Coronary artery (tissue), 2 donors: ENCODE measurements around the gene PRM3.

Experiments
- DNase-seq: peaks from one replicate; pipeline ENCODE4 v3.0.0-alpha.2; 2017; ENCODE audit warnings: low spot score
- H3K27ac ChIP-seq, 2 donors: fragments of 200-600 bp; sonication (generic); one replicate each; pipeline ENCODE4 v1.5.1; 2016 to 2019
- H3K4me3 ChIP-seq: fragments of 200-600 bp; sonication (generic); 2 replicates; pipeline ENCODE4 v1.5.1; 2016; ENCODE audit warnings: mild to moderate bottlenecking, moderate library complexity
- TF ChIP-seq, protein P1 (sequence below): fragments of 200-600 bp; sonication (generic); IDR thresholded peaks from one replicate; pipeline ENCODE4 v1.5.1; 2019; ENCODE audit warnings: antibody characterized with exemption

Gene PRM3

DNA sequence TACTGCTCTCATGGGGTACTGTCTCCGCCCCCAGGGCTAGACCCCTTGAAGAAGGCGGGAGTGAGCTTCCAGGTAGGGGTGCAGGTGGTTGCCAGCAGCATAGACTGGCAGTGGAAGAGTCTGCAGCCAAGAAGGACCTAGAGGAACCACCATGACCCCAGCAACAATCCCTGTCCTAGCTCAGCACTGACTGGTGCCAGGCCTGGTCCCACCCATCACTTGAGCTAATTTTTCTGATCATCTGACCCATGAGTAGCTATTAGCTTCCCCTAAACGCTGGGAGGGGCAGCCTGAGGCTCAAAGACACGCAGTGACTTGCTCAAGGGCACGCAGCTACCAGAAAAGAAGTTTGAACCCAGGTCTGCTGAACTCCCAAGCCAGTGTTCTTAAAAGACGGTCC is 945 bp downstream of the PRM3 start:
- no peak overlapping the region for H3K27ac ChIP-seq
- TF ChIP-seq, protein P1, sequence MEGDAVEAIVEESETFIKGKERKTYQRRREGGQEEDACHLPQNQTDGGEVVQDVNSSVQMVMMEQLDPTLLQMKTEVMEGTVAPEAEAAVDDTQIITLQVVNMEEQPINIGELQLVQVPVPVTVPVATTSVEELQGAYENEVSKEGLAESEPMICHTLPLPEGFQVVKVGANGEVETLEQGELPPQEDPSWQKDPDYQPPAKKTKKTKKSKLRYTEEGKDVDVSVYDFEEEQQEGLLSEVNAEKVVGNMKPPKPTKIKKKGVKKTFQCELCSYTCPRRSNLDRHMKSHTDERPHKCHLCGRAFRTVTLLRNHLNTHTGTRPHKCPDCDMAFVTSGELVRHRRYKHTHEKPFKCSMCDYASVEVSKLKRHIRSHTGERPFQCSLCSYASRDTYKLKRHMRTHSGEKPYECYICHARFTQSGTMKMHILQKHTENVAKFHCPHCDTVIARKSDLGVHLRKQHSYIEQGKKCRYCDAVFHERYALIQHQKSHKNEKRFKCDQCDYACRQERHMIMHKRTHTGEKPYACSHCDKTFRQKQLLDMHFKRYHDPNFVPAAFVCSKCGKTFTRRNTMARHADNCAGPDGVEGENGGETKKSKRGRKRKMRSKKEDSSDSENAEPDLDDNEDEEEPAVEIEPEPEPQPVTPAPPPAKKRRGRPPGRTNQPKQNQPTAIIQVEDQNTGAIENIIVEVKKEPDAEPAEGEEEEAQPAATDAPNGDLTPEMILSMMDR: no peak
- no peak for DNase-seq
- H3K4me3 ChIP-seq: no peak overlapping the region

DNA sequence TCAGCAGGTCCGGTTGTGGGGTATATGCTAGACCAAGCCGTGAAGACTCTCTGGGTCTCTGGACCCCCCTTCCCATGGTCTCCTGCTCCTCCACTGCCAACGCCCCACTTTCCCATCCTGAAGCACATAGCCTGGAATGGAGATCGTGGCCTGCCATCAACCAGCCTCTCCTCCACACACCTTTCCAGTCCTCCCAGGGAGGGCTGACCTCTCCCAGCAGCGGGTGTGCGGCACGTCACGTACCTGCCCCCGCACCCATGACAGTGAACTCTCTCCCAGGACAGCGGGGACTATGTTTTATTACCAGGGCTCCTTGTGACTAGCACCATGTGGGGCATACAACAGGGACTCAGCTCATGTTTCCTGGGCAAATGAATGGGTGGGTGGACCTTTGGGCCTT is 1.8 kb downstream of the PRM3 start:
- H3K27ac ChIP-seq: no peak overlapping the region
- DNase-seq: no peak
- no peak overlapping the region for H3K4me3 ChIP-seq
- TF ChIP-seq, protein P1: no peak

DNA sequence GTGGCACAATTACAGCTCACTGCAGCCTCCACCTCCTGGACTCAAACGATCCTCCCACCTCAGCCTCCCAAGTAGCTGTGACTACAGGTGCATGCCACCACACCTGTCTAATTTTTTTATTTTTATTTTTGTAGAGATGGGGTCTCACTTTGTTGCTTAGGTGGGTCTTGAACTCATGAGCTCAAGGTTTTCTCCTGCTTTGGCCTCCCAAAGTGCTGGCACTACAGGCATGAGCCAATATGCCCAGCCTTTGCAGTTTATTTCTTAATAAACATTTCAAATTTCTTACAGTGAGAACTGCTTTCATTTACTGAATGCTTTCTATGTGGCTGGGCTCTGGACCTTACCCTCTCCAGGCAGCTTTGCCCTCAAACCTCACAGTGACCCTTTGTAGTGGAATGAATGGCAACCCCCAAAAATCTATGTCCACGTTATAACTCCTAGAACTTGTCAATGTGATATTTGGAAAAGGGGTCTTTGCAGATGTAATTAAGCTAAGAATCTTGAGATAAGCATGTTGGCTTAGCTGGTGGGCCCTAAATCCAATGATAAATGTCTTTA is 2.7 kb downstream of the PRM3 start:
- TF ChIP-seq, protein P1: no peak
- no peak overlapping the region for H3K27ac ChIP-seq
- H3K4me3 ChIP-seq: no peak overlapping the region
- DNase-seq: no peak

DNA sequence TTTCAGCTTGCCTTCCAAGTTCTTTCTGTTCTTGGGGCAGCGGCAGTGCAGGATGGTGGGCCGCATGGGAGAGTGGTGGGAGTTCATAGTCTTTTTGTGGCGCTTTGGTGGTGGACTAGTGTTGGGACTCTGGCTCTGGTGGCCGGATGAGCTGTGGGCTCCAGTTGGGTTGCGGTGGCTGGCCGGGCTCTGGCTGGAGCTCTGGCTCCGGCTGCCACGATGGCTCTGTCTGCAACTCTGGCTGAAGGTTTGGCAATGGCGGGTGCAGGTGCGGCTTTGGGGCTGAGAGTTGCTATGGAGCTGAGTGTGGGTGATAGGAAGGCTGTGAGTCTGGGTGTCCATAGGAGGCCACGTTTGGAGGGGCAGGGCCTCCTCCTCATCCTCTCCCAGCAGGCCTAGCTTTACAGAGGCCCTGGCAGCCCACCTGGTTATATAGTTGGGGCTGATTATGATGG is 4.5 kb downstream of the PRM3 start, which contains the start of gene TNP2:
Gene TNP2, minus strand, starts transcription at position 405 of the 455 bp plus-strand sequence. Its CDS starts 63 bp downstream, at position 342.
- Histone ChIP-seq H3K27ac (no peak within 1 kb of the TSS), H3K4me3 (no peak within 1 kb of the TSS)
- TF ChIP-seq, protein P1: no peak
- DNase-seq: no peak

DNA sequence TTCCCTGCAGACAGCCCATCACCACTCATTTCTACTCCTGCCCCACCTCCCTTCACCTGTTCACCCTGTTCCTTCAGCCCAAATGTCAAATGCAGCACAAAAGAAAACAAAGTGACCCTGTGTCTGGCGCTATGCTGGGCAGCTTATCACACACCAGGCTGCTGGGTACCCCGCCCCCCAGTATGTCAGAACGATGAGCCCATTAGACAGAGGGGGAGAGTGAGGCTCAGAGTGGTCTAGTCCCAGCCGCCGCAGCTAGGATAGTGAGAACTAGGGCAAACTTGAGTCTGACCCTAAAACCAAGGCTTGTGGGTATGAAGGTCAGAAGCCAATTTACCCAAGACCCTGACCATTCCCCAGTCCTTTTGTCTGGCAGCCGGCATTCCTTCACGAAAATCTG is 8.3 kb downstream of the PRM3 start:
- no peak overlapping the region for H3K27ac ChIP-seq

DNA sequence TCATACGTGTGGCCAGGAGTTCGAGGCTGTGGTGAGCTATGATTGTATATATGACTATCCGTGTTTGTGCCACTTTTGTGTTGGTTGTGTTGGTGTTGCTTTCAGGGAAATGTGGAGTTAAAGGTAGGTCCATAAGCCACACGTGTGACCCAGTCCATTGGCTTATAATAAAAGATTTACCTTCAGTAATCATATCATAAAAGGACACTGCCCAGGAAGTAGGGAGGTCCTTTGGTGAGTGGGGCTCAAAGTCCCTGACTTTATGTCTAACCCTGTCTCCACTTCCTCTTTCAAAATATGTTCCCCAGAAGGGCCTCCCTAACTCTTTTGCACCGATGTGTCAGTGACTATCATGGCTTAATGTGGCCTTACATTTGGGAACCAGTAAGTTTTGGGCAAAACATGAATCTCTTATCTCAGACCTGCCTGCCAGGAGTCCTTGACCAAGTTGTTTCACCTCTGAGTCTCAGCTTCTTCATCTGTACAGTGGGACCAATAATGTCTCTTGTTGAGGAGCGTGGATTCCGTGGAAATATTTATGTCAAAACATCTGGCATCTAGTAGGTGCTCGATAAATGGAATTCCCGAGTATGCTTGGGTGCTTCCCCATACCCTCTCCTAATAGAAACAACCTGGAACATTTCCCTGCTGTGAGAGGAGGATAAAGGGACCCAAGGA is 9.1 kb downstream of the PRM3 start:
- TF ChIP-seq, protein P1: no peak

More for the DNA sequence above, 8.3 kb downstream of the PRM3 start:
- no peak overlapping the region for H3K4me3 ChIP-seq
- TF ChIP-seq, protein P1: no peak
- DNase-seq: no peak

DNA sequence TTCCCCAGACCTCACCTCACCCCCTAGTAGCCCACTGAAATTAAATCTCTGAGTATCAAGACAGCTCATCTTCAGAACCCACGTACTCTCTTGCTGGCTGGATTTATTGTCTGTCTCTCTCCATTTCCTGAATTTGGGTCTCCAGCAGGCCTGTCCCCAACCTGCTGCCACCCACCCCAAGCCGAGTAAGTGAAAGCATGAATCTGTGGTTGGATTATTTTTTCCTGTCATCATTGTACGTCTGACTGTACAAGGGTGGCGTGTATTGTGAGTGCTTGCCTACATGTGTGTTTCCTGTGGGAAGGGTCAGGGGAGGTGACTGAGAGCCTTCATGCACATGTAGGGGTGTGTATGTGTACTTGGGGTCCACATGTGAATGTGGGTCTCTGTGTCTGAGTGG is 9.7 kb downstream of the PRM3 start:
- DNase-seq: no peak
- TF ChIP-seq, protein P1: no peak
- no peak overlapping the region for H3K4me3 ChIP-seq
- no peak overlapping the region for H3K27ac ChIP-seq

More for the DNA sequence above, 9.1 kb downstream of the PRM3 start:
- no peak for DNase-seq
- no peak overlapping the region for H3K27ac ChIP-seq
- no peak overlapping the region for H3K4me3 ChIP-seq
